K562 (cell line): ENCODE results near the gene NT5C. TPM values are rescaled to one million over a fixed set of nuclear protein-coding genes. Genes with fewer than 3 reads are reported as not detected.

Experiments
- BCOR ChIP-seq: fragments of 450-650 bp; IDR thresholded peaks from 2 replicates; pipeline ENCODE4 v1.6.1; 2016
- ELF4 ChIP-seq: fragments of 450-650 bp; formaldehyde crosslinking; IDR thresholded peaks from 2 replicates; pipeline ENCODE4 v1.4.0; 2022; ENCODE audit warnings: missing genetic modification characterization
- FOXP1 ChIP-seq: sonication (generic); formaldehyde crosslinking; IDR thresholded peaks from 2 replicates; pipeline ENCODE4 v1.8.0; 2022; ENCODE audit warnings: mild to moderate bottlenecking, missing genetic modification reagents
- MCM7 ChIP-seq, 2 experiments: fragments of 450-650 bp; IDR thresholded peaks; 2 replicates each; pipeline ENCODE4 v1.6.1; 2016 to 2018
- NCOA1 ChIP-seq: fragments of 450-650 bp; IDR thresholded peaks from 2 replicates; pipeline ENCODE4 v1.6.1; 2016; ENCODE audit warnings: low read depth
- SP1 ChIP-seq: sonication (generic); formaldehyde crosslinking; IDR thresholded peaks from 2 replicates; pipeline ENCODE4 v1.8.1; 2022; ENCODE audit warnings: mild to moderate bottlenecking, missing genetic modification reagents
- ZKSCAN1 ChIP-seq: fragments of 150-350 bp; IDR thresholded peaks from 2 replicates; pipeline ENCODE4 v1.6.1; 2016; ENCODE audit warnings: low read depth, low read length
- polyA plus RNA-seq, 8 experiments: library from polyadenylated mRNA; depleted of rRNA in 4 of 8; stranded (reverse) in 5 of 8; unstranded in 3 of 8; fragments of >200 nt; fragmentation: Nextera tagmentation in 2 of 8; fragmentation: Illumina TruSeq in 1 of 8; extraction: Ambion mirVana in 2 of 8; extraction: Trizol in 1 of 8; gene quantifications; 2 replicates each; pipeline versions ENCODE4 v1.2.1 to v1.2.3, GENCODE V29; 2011 to 2014; ENCODE audit warnings: inconsistent platforms in 1 of 8, missing spikeins in 1 of 8
- total RNA-seq, 7 experiments: library from RNA; depleted of rRNA in 6 of 7; stranded (reverse); fragments of >200 nt in 6 of 7; fragmentation: Illumina TruSeq in 2 of 7; extraction: Trizol in 2 of 7; gene quantifications; 2 replicates each; pipeline versions ENCODE4 v1.2.1 to v1.2.3, GENCODE V29; 2011 to 2021; ENCODE audit warnings: low replicate concordance in 1 of 7
- TF ChIP-seq, protein P1 (sequence below): fragments of 450-650 bp; IDR thresholded peaks from 2 replicates; pipeline ENCODE4 v1.7.0; 2016; ENCODE audit warnings: borderline replicate concordance
- TF ChIP-seq, protein P2 (sequence below): fragments of 450-650 bp; IDR thresholded peaks from 2 replicates; pipeline ENCODE4 v1.6.1; 2016; ENCODE audit warnings: antibody characterized with exemption
- TF ChIP-seq, protein P3 (sequence below): sonication (generic); formaldehyde crosslinking; IDR thresholded peaks from 2 replicates; pipeline ENCODE4 v1.8.0; 2022; ENCODE audit warnings: mild to moderate bottlenecking, missing genetic modification reagents
- TF ChIP-seq, protein P4 (sequence below): sonication (generic); formaldehyde crosslinking; IDR thresholded peaks from 2 replicates; pipeline ENCODE4 v1.8.0; 2022; ENCODE audit warnings: missing genetic modification reagents, mild to moderate bottlenecking, borderline replicate concordance
- TF ChIP-seq, protein P5 (sequence below): sonication (generic); formaldehyde crosslinking; IDR thresholded peaks from 2 replicates; pipeline ENCODE4 v1.9.0; 2022; ENCODE audit warnings: mild to moderate bottlenecking, missing genetic modification reagents

The NT5C gene
- total and polyA plus RNA-seq, 9 of the 15 experiments (the other 6 are each of a cell fraction or from before 2014, with no cell fraction given): 2.9 to 205 (median 45.0) TPM

DNA sequence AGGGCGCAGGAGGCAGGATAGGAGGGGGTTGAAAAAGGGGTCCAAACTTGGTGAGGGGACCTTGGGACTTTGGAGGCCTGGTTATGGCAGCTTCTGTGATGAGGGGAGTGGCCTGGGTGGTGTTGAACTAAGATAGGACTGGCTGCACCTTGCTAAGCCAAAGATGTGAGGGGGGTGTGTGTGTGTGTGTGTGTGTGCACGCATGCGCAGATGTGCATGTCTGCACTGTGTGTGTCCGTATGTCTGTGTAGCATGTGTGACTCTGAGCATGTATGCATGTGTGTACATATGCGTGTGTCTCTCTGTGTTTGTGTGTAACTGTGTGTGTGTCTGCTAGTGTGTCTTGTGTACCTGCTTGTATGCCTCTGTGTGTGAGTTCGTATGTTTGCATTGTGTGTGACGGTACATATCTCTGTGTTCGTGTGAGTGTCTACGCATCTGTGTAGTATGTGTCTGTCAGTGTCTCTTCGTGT lies 39.7 kb downstream of the NT5C start (continued):
- TF ChIP-seq, protein P1, sequence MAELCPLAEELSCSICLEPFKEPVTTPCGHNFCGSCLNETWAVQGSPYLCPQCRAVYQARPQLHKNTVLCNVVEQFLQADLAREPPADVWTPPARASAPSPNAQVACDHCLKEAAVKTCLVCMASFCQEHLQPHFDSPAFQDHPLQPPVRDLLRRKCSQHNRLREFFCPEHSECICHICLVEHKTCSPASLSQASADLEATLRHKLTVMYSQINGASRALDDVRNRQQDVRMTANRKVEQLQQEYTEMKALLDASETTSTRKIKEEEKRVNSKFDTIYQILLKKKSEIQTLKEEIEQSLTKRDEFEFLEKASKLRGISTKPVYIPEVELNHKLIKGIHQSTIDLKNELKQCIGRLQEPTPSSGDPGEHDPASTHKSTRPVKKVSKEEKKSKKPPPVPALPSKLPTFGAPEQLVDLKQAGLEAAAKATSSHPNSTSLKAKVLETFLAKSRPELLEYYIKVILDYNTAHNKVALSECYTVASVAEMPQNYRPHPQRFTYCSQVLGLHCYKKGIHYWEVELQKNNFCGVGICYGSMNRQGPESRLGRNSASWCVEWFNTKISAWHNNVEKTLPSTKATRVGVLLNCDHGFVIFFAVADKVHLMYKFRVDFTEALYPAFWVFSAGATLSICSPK: no peak
- peak; percentile 50; the same call in 1 of the 2 replicates for TF ChIP-seq FOXP1 (CRISPR knock-in tag)
- TF ChIP-seq BCOR: 0 out of 2 replicates have a peak, but pooled peaks have one; percentile 22
- TF ChIP-seq, protein P2, sequence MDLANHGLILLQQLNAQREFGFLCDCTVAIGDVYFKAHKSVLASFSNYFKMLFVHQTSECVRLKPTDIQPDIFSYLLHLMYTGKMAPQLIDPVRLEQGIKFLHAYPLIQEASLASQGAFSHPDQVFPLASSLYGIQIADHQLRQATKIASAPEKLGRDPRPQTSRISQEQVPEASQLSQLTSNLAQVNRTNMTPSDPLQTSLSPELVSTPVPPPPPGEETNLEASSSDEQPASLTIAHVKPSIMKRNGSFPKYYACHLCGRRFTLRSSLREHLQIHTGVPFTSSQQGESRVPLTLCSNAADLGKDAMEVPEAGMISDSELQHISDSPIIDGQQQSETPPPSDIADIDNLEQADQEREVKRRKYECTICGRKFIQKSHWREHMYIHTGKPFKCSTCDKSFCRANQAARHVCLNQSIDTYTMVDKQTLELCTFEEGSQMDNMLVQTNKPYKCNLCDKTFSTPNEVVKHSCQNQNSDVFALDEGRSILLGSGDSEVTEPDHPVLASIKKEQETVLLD: peak; percentile 94
- TF ChIP-seq ZKSCAN1: 0 out of 2 replicates have a peak, but pooled peaks have one; percentile 39
- TF ChIP-seq ELF4 (CRISPR knock-in tag): peak; percentile 50; the same call in 1 of the 2 replicates
- TF ChIP-seq, protein P3, sequence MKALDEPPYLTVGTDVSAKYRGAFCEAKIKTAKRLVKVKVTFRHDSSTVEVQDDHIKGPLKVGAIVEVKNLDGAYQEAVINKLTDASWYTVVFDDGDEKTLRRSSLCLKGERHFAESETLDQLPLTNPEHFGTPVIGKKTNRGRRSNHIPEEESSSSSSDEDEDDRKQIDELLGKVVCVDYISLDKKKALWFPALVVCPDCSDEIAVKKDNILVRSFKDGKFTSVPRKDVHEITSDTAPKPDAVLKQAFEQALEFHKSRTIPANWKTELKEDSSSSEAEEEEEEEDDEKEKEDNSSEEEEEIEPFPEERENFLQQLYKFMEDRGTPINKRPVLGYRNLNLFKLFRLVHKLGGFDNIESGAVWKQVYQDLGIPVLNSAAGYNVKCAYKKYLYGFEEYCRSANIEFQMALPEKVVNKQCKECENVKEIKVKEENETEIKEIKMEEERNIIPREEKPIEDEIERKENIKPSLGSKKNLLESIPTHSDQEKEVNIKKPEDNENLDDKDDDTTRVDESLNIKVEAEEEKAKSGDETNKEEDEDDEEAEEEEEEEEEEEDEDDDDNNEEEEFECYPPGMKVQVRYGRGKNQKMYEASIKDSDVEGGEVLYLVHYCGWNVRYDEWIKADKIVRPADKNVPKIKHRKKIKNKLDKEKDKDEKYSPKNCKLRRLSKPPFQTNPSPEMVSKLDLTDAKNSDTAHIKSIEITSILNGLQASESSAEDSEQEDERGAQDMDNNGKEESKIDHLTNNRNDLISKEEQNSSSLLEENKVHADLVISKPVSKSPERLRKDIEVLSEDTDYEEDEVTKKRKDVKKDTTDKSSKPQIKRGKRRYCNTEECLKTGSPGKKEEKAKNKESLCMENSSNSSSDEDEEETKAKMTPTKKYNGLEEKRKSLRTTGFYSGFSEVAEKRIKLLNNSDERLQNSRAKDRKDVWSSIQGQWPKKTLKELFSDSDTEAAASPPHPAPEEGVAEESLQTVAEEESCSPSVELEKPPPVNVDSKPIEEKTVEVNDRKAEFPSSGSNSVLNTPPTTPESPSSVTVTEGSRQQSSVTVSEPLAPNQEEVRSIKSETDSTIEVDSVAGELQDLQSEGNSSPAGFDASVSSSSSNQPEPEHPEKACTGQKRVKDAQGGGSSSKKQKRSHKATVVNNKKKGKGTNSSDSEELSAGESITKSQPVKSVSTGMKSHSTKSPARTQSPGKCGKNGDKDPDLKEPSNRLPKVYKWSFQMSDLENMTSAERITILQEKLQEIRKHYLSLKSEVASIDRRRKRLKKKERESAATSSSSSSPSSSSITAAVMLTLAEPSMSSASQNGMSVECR (CRISPR knock-in tag): peak; percentile 64; the same call in 1 of the 2 replicates
- peak; percentile 30; the same call in 1 of the 2 replicates for TF ChIP-seq NCOA1
- TF ChIP-seq, protein P4, sequence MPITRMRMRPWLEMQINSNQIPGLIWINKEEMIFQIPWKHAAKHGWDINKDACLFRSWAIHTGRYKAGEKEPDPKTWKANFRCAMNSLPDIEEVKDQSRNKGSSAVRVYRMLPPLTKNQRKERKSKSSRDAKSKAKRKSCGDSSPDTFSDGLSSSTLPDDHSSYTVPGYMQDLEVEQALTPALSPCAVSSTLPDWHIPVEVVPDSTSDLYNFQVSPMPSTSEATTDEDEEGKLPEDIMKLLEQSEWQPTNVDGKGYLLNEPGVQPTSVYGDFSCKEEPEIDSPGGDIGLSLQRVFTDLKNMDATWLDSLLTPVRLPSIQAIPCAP (CRISPR knock-in tag): no peak
- 0 out of 2 replicates have a peak, but pooled peaks have one; percentile 16 for TF ChIP-seq SP1 (CRISPR knock-in tag)
- TF ChIP-seq, protein P5, sequence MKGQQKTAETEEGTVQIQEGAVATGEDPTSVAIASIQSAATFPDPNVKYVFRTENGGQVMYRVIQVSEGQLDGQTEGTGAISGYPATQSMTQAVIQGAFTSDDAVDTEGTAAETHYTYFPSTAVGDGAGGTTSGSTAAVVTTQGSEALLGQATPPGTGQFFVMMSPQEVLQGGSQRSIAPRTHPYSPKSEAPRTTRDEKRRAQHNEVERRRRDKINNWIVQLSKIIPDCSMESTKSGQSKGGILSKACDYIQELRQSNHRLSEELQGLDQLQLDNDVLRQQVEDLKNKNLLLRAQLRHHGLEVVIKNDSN (CRISPR knock-in tag): peak; percentile 43; the same call in 1 of the 2 replicates
- TF ChIP-seq MCM7 (IDR thresholded peaks at IDR 0.05): peak in 1 of 2 experiments; percentile 83; a peak in 1 of 4 replicates
